EL (cell line): Measurements from ENCODE around the gene CHCHD1.
"Not testable (repeated sequence)": the region's sequence is repeated elsewhere in the genome, so short reads cannot be mapped to it uniquely, and the experiment has no call there.

Experiments used
- DNase-seq: peaks from one replicate; pipeline ENCODE4 v3.0.0-alpha.2; 2016

CHCHD1 gene

GRCh38 chr10:73796035-73796434 is 14.2 kb downstream of the CHCHD1 start:
- not testable (repeated sequence) for DNase-seq

GRCh38 chr10:73796766-73797165 is 14.9 kb downstream of the CHCHD1 start:
- no peak for DNase-seq

- no peak for DNase-seq
These were observed 15.6 kb downstream of the CHCHD1 start for GRCh38 chr10:73797324-73798025.

- no peak for DNase-seq
These were observed 16.2 kb downstream of the CHCHD1 start for GRCh38 chr10:73798087-73798486.

- DNase-seq, result no peak
These were observed 17.2 kb downstream of the CHCHD1 start for GRCh38 chr10:73798927-73799560.

- DNase-seq, result no peak
These were observed 18.2 kb downstream of the CHCHD1 start for GRCh38 chr10:73799899-73800559.

GRCh38 chr10:73800560-73801252 is 18.9 kb downstream of the CHCHD1 start:
- DNase-seq, result no peak

GRCh38 chr10:73801253-73801590 is 19.4 kb downstream of the CHCHD1 start:
- no peak for DNase-seq

- no peak for DNase-seq
These were observed 20.6 kb downstream of the CHCHD1 start for GRCh38 chr10:73802276-73802991.

- no peak for DNase-seq
These were observed 21.9 kb downstream of the CHCHD1 start for GRCh38 chr10:73803680-73804286.

GRCh38 chr10:73806176-73806950 is 24.5 kb downstream of the CHCHD1 start:
- DNase-seq, result no peak

GRCh38 chr10:73807471-73807870 is 25.6 kb downstream of the CHCHD1 start:
- no peak for DNase-seq

GRCh38 chr10:73808021-73808815 is 26.4 kb downstream of the CHCHD1 start:
- no peak for DNase-seq

GRCh38 chr10:73809061-73809818 is 27.4 kb downstream of the CHCHD1 start:
- no peak for DNase-seq

GRCh38 chr10:73810358-73810734 is 28.5 kb downstream of the CHCHD1 start:
- no peak for DNase-seq

GRCh38 chr10:73810735-73811465 is 29.1 kb downstream of the CHCHD1 start:
- DNase-seq, result peak; percentile 21

GRCh38 chr10:73812657-73813056 is 30.8 kb downstream of the CHCHD1 start:
- no peak for DNase-seq

GRCh38 chr10:73813333-73813732 is 31.5 kb downstream of the CHCHD1 start:
- DNase-seq, result no peak

- no peak for DNase-seq
These were observed 32.5 kb downstream of the CHCHD1 start for GRCh38 chr10:73814276-73814895.
